ENCODE measurements around the gene TMEM79. TPM values are rescaled to one million over a fixed set of nuclear protein-coding genes. Genes with fewer than 3 reads are reported as not detected.

Gene TMEM79
- total and polyA plus RNA-seq, 2 donors (not counting 3 experiments of a cell fraction or from before 2014, with no cell fraction given), result 3.0 to 4.8 TPM

DNA sequence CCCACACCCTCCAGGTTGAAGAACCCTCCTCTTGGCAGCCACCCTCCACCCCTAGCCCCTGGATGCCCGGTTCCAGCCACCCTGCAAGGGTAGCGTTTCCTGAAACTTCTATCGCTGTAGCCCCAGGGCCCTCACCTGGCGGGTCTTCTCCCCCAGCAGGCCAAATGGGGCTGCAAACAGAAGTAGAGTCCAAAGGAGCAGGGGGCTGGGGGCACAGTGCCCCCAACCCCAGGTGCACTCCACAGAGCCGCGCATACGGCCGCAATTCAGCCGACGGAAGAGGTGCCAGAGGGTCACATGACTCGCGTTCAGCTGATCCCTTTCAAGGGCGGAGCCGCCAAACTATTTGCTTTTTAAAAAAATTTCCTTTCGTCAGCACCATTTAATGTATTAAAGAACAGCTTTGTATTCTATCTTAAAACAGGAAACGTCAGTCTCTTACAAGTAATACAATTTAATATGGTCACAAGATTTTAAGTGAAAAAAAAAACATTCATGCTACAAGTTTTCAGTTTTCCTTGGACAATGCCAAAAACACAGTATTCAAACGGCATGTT, 11.3 kb downstream of the TMEM79 start, which contains the start of gene GLMP:
Gene GLMP, minus strand, starts transcription at position 289 of the 557 bp plus-strand sequence. Its CDS starts 34 bp downstream, at position 255.
- peak within 1 kb of the TSS; percentile 3 for H3K27ac ChIP-seq (ENCODE audit: insufficient read depth, low read depth, low read length)
- CTCF ChIA-PET, result interaction anchor here (0.8 to 1.2 kb wide), 4 partner anchors 12 to 44 kb away, joined by 3 to 6 read pairs (median 5); no protein-coding TSS in a partner anchor
- H4K20me1 ChIP-seq (replicated peaks; ENCODE audit: control insufficient read depth, extremely low read depth, insufficient read depth, low read length), result no peaks in the 10 kb centered on the region
- no TSS peak for BruUV-seq (replicated peaks)
- POLR2A ChIA-PET, result interaction anchor here (0.6 to 0.9 kb wide), 2 partner anchors 12 to 22 kb away, joined by 3 to 4 read pairs; no protein-coding TSS in a partner anchor
- dilution Hi-C loops (cut with MboI; ENCODE audit: extremely low pct_ligation_motif_present, low sequenced_read_pairs), result no loop called here
- H3K27me3 ChIP-seq (ENCODE audit: control insufficient read depth in 2 of 2, insufficient read depth in 2 of 2, low read length in 2 of 2), result no peaks in the 10 kb centered on the region
- TF ChIP-seq, protein P1, sequence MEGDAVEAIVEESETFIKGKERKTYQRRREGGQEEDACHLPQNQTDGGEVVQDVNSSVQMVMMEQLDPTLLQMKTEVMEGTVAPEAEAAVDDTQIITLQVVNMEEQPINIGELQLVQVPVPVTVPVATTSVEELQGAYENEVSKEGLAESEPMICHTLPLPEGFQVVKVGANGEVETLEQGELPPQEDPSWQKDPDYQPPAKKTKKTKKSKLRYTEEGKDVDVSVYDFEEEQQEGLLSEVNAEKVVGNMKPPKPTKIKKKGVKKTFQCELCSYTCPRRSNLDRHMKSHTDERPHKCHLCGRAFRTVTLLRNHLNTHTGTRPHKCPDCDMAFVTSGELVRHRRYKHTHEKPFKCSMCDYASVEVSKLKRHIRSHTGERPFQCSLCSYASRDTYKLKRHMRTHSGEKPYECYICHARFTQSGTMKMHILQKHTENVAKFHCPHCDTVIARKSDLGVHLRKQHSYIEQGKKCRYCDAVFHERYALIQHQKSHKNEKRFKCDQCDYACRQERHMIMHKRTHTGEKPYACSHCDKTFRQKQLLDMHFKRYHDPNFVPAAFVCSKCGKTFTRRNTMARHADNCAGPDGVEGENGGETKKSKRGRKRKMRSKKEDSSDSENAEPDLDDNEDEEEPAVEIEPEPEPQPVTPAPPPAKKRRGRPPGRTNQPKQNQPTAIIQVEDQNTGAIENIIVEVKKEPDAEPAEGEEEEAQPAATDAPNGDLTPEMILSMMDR (IDR thresholded peaks at IDR 0.05; ENCODE audit: extremely low read depth in 1 of 2, insufficient read depth in 1 of 2, low read depth in 1 of 2, low read length in 2 of 2), result no peak
- no peak for TF ChIP-seq FOS (IDR thresholded peaks at IDR 0.05; ENCODE audit: borderline replicate concordance, insufficient read depth, low read length)
- no peak for TF ChIP-seq JUN (IDR thresholded peaks at IDR 0.05; ENCODE audit: borderline replicate concordance, insufficient read depth, insufficient read length, low read depth)
- TF ChIP-seq GATA2 (IDR thresholded peaks at IDR 0.05; ENCODE audit: insufficient read depth, insufficient read length, low read depth, low read length), result no peak
- peak; percentile 69 for TF ChIP-seq POLR2AphosphoS5 (IDR thresholded peaks at IDR 0.05; ENCODE audit: insufficient read depth, low read depth, low read length)
- TF ChIP-seq, protein P2, sequence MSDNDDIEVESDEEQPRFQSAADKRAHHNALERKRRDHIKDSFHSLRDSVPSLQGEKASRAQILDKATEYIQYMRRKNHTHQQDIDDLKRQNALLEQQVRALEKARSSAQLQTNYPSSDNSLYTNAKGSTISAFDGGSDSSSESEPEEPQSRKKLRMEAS (IDR thresholded peaks at IDR 0.05; ENCODE audit: insufficient read depth, insufficient read length), result peak; percentile 65
- peak; percentile 79 for TF ChIP-seq POLR2A (IDR thresholded peaks at IDR 0.05; ENCODE audit: low read depth, low read length)
- no peak for TF ChIP-seq MYC (IDR thresholded peaks at IDR 0.05; ENCODE audit: low read depth, low read length)
- no peak for TF ChIP-seq EZH2 (IDR thresholded peaks at IDR 0.05; ENCODE audit: borderline replicate concordance, low read depth, low read length, severe bottlenecking)
- intact Hi-C loops (cut with micrococcal nuclease), result no loop called here
- no peaks in the 10 kb centered on the region for H3K9me3 ChIP-seq (replicated peaks; ENCODE audit: control insufficient read depth, insufficient read depth, low read length)
- H3K9ac ChIP-seq (replicated peaks; ENCODE audit: extremely low read depth, insufficient read depth, low read length), result peak within 1 kb of the TSS; percentile 57
- DNase-seq (ENCODE audit: low read depth, low spot score) (peak; percentile 66), FAIRE-seq (peak; percentile 98)
- H3K36me3 ChIP-seq (ENCODE audit: control insufficient read depth in 2 of 2, extremely low read depth in 1 of 2, insufficient read depth in 2 of 2, low read length in 2 of 2), result peaks cover 0 to 2% of the 10 kb centered on the region in 2 experiments
- H3K4me3 ChIP-seq (replicated peaks in 1 of 3; ENCODE audit: insufficient read depth in 1 of 3, low read depth in 1 of 3, low read length in 3 of 3), result peak within 1 kb of the TSS; percentile 41 to 82 (median 66)
- H3K79me2 ChIP-seq (ENCODE audit: control insufficient read depth, insufficient read depth, low read length), result peaks cover 6% of the 10 kb centered on the region
- H3K9me1 ChIP-seq (replicated peaks; ENCODE audit: control insufficient read depth, extremely low read depth, insufficient read depth, low read length), result no peaks in the 10 kb centered on the region
- peak within 1 kb of the TSS; percentile 75 for H3K4me2 ChIP-seq (ENCODE audit: insufficient read depth, low read length)
- peaks cover 10% of the 10 kb centered on the region for H3K4me1 ChIP-seq (ENCODE audit: control insufficient read depth, extremely low read depth, insufficient read depth, low read length)
- peak within 1 kb of the TSS; percentile 71 for H2AFZ ChIP-seq (ENCODE audit: low read depth, low read length)
